SH-SY5Y (cell line): ENCODE results near the gene BCL11A.

ENCODE experiments used
- GATA2 ChIP-seq: IDR thresholded peaks from 2 replicates; pipeline ENCODE4 v1.6.1; 2011; ENCODE audit warnings: mild to moderate bottlenecking, low read depth, low read length
- GATA3 ChIP-seq: IDR thresholded peaks from 2 replicates; pipeline ENCODE4 v1.6.1; 2011; ENCODE audit warnings: low read depth, mild to moderate bottlenecking, low read length, moderate library complexity

DNA sequence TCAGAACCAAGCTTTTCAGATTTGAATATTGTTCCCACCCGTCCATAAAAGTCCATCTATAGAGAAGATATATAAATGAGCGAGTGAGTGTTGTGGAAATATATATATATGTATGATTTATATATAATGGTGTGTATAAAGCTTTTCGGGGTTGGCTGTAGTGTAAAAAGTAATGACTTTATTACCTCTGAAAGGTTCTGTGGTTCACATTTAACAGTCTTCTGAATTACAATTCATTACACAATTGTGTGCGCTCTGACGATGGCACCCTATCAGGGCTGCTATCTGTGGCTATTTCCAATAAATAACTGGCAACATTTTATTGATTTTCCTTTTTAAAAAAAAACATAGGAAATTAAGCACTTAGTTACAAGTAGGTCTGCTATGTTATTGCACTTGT, 2.7 kb upstream of the BCL11A start:
- TF ChIP-seq GATA3 (no peak), GATA2 (no peak)
